Measurements from ENCODE around the gene CD37. TPM values are rescaled to one million over a fixed set of nuclear protein-coding genes. Genes with fewer than 3 reads are reported as not detected.

The CD37 gene
- total RNA-seq, 1 experiment from 2014 or later: not detected

DNA sequence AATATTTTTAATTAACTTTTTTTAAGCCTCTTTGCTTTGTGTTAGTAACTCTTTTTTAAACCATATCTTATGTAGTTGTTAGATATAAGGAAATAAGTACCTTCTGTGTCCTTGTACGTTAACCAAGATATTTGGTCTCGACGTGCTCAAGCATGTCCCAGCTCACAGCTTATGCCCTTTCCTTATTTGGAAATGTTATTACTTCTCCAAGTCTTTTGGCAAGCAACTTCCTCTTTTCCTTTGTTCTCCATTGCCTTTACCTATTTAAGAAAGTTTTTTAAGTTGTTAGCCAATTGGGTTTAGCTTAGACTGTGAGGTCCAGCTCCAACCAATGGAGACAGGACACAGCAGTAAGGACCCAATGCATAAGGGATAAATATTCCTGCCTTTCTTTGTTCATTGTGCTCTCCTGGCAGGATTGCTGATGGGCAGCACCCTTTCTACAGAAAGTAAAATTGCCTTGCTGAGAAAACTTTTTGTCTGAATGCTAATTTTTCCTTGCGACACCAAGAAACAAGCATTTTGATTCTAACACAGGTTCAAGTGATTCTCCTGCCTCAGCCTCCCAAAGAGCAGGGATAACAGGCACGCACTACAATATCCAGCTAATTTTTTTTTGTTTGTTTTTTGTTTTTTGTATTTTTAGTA lies 33.6 kb downstream of the CD37 start:
- H2AFZ ChIP-seq (ENCODE audit: low read length): no peak overlapping the region
- no peak overlapping the region for H4K8ac ChIP-seq (replicated peaks; ENCODE audit: insufficient read length, low read depth, low read length)
- no CpG with 5 or more reads among the region's 5 CpGs for WGBS (ENCODE audit: extremely low coverage, insufficient read length, low lambda C conversion rate)
- H3T11ph ChIP-seq (ENCODE audit: low read length): no peak overlapping the region
- Mint-ChIP-seq H3K36me3 (ENCODE audit: insufficient read depth in 1 of 3, low read depth in 3 of 3) (peaks cover 10 to 16% (median 12%) of the 10 kb centered on the region in 3 experiments; a peak in 6 of 7 replicates), H3K27ac (no peak overlapping the region), H3K27me3 (ENCODE audit: low read depth) (peaks cover 11% of the 10 kb centered on the region), H3K4me1 (peaks cover 4 to 7% of the 10 kb centered on the region in 2 experiments; a peak in 2 of 4 replicates), H3K9me3 (peaks cover 16 to 22% of the 10 kb centered on the region in 2 experiments), H3K4me3 (no peak overlapping the region)
- H3K56ac ChIP-seq (ENCODE audit: insufficient read length, low read depth, low read length): no peak overlapping the region
- no peaks in the 10 kb centered on the region for H3K79me1 ChIP-seq (ENCODE audit: insufficient read depth, low read depth, low read length, poor library complexity, severe bottlenecking)
- H3K27ac ChIP-seq (ENCODE audit: insufficient read length, low read depth, low read length): no peak overlapping the region
- peaks cover 11% of the 10 kb centered on the region for H3K9me3 ChIP-seq (ENCODE audit: control insufficient read depth, low read depth, low read length)
- no peak overlapping the region for H2BK12ac ChIP-seq (ENCODE audit: insufficient read length, low read depth, low read length)
- no peaks in the 10 kb centered on the region; the same call in 1 of the 2 replicates for H3K4me1 ChIP-seq (ENCODE audit: insufficient read depth, low read length)
- H3K27me3 ChIP-seq (ENCODE audit: insufficient read depth, low read length): no peaks in the 10 kb centered on the region
- TF ChIP-seq, protein P1, sequence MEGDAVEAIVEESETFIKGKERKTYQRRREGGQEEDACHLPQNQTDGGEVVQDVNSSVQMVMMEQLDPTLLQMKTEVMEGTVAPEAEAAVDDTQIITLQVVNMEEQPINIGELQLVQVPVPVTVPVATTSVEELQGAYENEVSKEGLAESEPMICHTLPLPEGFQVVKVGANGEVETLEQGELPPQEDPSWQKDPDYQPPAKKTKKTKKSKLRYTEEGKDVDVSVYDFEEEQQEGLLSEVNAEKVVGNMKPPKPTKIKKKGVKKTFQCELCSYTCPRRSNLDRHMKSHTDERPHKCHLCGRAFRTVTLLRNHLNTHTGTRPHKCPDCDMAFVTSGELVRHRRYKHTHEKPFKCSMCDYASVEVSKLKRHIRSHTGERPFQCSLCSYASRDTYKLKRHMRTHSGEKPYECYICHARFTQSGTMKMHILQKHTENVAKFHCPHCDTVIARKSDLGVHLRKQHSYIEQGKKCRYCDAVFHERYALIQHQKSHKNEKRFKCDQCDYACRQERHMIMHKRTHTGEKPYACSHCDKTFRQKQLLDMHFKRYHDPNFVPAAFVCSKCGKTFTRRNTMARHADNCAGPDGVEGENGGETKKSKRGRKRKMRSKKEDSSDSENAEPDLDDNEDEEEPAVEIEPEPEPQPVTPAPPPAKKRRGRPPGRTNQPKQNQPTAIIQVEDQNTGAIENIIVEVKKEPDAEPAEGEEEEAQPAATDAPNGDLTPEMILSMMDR (conservative IDR thresholded peaks at IDR 0.05): no peak
- no peak for DNase-seq
- no peak overlapping the region for H3K9ac ChIP-seq (ENCODE audit: extremely low read depth, insufficient read length, low read length)
- no peak overlapping the region for H2BK15ac ChIP-seq (ENCODE audit: low read depth, low read length)
- H3K4me2 ChIP-seq (ENCODE audit: insufficient read depth, insufficient read length, low read length): no peak overlapping the region
- H2BK5ac ChIP-seq (ENCODE audit: insufficient read length, low read length): no peak overlapping the region
- no peak overlapping the region for H4K5ac ChIP-seq (ENCODE audit: insufficient read length, low read depth, low read length)
- no peak overlapping the region for H2AK5ac ChIP-seq (ENCODE audit: insufficient read length, low read length)
- no peak overlapping the region for H3K14ac ChIP-seq (ENCODE audit: insufficient read depth, low read length)
- no peaks in the 10 kb centered on the region for H4K20me1 ChIP-seq (ENCODE audit: control insufficient read depth, insufficient read depth, insufficient read length)
- no peak overlapping the region for H2BK20ac ChIP-seq (ENCODE audit: low read depth, low read length, poor library complexity, severe bottlenecking)
- no peak overlapping the region for H4K91ac ChIP-seq (ENCODE audit: insufficient read length, low read depth, low read length)
- H3K18ac ChIP-seq (ENCODE audit: insufficient read length, low read depth, low read length): no peak overlapping the region
- H3K79me2 ChIP-seq (ENCODE audit: insufficient read depth, low read length): no peaks in the 10 kb centered on the region
- H2BK120ac ChIP-seq (ENCODE audit: low read depth, low read length, poor library complexity, severe bottlenecking): no peak overlapping the region
- H3K23ac ChIP-seq (ENCODE audit: insufficient read length, low read depth, low read length): no peak overlapping the region
- no peak overlapping the region for H3K4ac ChIP-seq (ENCODE audit: low read depth, low read length)
- no peaks in the 10 kb centered on the region for H3K23me2 ChIP-seq (ENCODE audit: insufficient read length, low read depth, low read length, poor library complexity, severe bottlenecking)

All from H9 (cell line).